HG03095 (cell line): ENCODE results near the gene SYNDIG1L.
A peak's percentile ranks its signal among the peaks of the same experiment; 100 is the strongest.
"Not testable (repeated sequence)": the region's sequence is repeated elsewhere in the genome, so short reads cannot be mapped to it uniquely, and the experiment has no call there.

Source experiments
- ATAC-seq: cut with Tn5 transposase; IDR thresholded peaks from one replicate; pipeline ENCODE4 v1.9.1; 2021; ENCODE audit warnings: moderate library complexity; ENCODE audit not compliant: unreplicated experiment

Gene SYNDIG1L

GRCh38 chr14:74403619-74404417 lies 22.2 kb downstream of the SYNDIG1L start:
- ATAC-seq = no peak

DNA sequence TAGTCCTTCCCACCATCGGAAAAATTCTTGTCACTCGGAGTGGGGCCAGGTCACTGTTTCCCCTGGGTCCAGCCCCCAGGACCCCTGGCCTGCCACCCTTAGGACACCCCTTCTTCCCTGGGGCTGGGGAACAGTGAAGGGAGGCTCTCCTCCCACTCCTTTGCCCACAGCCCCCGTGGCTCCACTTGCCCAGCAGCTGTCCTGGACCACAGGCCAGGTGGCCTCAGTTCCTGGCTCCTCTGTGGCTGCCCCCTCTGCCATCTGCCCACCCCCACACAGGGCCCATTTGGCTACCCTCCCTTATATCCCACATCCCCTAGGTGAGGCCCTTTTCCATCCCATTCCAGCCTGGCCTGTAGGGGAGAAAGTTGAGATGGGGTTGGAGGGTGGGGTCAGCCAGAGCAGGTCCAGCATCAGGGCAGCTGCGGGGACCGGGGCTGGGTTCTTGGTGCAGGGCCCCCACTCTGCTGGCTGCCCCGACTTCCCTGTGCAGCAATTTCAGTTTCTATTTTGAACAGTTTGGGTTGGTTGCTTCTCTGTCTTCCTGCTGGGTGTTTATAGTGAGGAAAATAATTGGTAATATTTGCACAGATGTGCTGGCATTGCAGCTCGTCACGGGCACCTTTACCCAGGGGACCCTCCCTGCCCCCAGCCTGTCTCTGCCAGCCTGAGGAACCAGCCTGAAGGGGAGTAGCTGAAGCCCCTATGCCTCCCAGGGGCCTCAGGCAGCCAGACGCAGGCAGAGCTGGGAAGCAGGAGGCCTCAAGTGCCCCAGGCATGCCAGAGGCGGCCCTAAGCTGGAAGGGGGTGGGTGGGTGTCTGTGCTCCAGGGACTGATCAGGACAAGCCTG lies 23.4 kb downstream of the SYNDIG1L start:
- no peak for ATAC-seq

GRCh38 chr14:74401504-74402241 lies 24.3 kb downstream of the SYNDIG1L start:
- peak; percentile 67 for ATAC-seq

DNA sequence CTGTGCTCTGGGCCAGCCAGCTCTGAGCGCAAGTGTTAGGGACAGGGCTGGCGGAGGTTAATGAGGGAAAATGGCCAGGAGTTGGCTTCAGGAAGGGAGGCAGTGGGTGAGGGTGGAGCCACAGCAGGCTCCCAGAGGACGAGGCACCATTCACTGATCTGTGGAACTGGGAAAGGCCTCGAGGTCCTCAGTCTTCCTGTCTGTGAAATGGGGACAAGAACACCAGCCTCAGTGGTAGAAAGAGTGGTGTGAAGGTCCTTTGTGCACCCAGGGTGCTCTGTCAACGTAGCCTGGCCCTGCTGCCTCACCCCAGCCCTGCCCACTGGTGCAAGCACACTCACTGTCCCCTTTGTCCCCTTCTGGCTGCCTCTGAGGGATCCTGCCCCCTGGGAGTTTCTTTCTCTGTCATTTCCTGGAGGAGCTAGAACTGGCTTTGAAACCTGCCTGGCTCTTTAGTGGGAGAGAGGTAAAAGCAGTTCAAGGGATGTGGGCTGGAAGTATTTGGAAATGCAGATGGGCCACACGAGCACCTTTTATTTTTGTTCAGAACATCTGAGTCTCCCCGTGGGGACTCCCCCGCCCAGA lies 25.0 kb downstream of the SYNDIG1L start:
- peak; percentile 11 for ATAC-seq

- no peak for ATAC-seq
Observed at GRCh38 chr14:74400031-74400685, 25.9 kb downstream of the SYNDIG1L start.

DNA sequence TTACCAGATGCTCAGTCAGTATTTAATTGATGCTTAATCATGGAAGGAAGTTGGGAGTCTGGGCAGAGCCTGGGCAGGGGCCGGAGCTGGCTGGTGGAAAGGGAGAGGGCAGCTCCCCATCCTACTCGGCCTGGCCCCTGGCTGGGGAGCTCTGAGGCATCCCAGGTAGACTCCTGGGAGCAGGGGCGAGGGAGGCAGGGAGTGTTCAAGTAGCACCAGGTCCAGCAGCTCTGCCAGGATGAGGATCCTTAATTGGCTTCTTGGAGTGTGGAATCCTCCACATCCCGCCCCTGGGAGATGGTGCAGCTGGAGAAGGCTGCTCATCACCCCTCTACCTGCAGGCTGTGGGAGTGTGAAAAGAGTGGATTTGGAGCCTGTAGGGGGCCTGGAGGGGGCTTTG lies 30.9 kb downstream of the SYNDIG1L start:
- no peak for ATAC-seq

GRCh38 chr14:74394549-74394948 lies 31.5 kb downstream of the SYNDIG1L start:
- no peak for ATAC-seq

- no peak for ATAC-seq
Observed at GRCh38 chr14:74392616-74393570, 33.1 kb downstream of the SYNDIG1L start.

DNA sequence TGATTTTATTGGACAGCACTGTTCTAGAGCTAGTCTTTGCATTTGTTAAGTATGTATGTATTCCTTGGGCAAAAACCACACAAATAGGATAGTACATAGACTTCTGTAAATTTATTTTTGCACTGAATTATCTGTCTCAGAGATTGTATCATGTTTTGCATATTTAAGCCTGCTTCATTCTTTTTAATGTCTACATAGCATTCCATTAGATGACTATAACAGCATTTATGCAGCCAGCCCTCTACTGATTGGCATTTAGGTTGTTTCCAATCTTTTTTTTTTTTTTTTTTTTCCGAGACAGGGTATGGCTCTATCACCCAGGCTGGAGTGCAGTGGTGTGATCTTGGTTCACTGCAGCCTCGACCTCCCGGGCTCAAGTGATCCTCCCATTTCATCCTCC lies 34.5 kb downstream of the SYNDIG1L start:
- no peak for ATAC-seq

DNA sequence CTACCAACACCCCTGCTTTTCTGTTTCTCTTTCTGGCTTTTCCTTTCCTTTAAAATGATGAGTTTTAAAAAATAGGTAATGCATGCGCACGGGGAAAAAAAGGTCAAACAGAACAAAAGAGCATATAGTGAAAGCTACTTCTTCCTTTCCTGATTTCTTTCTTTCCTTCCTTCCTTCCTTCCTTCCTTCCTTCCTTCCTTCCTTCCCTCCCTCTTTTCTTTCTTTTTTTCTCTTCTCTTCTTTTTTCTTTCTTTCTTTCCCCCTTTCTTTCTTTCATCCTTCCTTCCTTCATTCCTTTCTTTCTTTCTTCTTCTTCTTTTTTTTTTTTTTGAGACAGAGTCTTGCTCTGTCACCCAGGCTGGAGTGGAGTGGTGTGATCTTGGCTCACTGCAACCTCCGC lies 35.5 kb downstream of the SYNDIG1L start:
- not testable (repeated sequence) for ATAC-seq

GRCh38 chr14:74389980-74390379 lies 36.0 kb downstream of the SYNDIG1L start:
- no peak for ATAC-seq

GRCh38 chr14:74382231-74382630 lies 43.8 kb downstream of the SYNDIG1L start:
- ATAC-seq = no peak

DNA sequence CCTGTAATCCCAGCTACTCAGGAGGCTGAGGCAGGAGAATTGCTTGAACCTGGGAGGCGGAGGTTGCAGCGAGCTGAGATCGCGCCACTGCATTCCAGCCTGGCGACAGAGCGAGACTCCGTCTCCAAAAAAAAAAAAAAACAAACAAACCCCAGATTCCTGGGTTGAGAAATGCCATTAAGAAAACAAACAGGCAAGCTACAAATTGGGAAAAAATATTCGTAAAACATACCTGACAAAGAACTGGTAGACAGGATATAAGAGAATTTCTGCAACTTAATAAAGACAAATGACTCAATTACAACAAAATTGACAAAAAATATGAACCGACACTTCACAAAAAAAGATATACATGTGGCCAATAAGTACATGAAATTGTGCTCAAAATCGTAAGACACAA lies 44.4 kb downstream of the SYNDIG1L start:
- ATAC-seq = not testable (repeated sequence)

GRCh38 chr14:74380845-74381244 lies 45.2 kb downstream of the SYNDIG1L start:
- no peak for ATAC-seq

GRCh38 chr14:74380172-74380571 lies 45.8 kb downstream of the SYNDIG1L start:
- no peak for ATAC-seq

DNA sequence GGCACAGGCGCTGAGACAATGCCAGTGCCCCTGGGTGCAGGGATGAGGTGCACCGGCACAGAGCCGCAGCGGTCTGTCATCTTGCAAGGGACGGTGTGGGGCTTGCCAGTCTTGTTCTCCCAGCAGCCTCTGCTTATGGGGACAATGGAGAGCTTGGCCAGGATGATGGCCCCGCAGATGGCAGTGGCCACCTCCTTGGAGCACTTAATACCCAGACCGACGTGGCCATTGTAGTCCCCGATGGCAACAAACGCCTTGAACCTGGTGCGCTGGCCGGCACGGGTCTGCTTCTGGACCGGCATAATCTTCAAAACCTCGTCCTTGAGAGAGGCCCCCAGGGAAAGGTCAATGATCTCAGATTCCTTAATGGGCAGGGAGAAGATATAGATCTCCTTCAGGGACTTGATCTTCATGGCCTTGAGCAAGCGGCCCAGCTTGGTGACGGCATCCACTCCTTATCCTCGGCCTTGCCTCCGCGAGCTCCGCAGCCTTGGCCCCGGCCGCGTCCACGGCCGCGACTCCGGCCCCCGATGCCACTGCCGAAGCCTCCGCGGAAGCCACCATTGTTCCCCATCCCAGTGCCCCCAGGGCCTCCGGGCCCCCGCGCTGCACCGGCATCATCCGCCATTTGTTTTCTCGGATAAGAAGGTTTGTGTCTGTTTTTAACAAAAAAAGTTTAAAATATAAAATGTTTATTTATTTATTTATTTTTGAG lies 47.9 kb downstream of the SYNDIG1L start:
- ATAC-seq = no peak

DNA sequence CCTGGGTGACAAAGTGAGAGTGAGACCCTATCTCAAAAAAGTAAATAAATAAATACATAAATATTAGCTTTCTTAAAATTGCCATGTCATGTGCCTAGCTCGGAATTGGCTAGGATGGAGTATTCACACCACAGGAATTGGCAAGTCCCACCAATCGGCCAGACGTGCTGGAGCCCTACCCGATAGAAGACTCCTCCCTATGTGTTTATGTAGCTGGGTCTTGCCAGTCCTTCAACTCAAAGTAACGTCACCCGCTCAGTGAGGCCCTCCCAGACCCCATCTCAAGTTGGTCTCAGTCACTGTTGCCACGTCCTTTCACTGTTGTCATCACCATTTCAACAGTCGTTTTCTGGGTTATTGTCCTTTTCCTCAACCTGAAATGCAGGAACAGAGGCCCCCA lies 57.6 kb downstream of the SYNDIG1L start:
- no peak for ATAC-seq

GRCh38 chr14:74368026-74368425 lies 58.0 kb downstream of the SYNDIG1L start:
- ATAC-seq = no peak
